T-helper 2 cell treated with Interferon-gamma antibody and Interleukin-4, amounts not matched to agents 5 μg/mL and 100 μg/mL, for 36 hours (primary cell): ENCODE results near the gene CLTB.

ENCODE experiments used
- DNase-seq: peaks from one replicate; pipeline ENCODE4 v3.0.0; 2021; ENCODE audit warnings: low spot score
- H3K27ac Mint-ChIP-seq: one replicate; pipeline ENCODE4 v1.8.0; 2021; ENCODE audit warnings: mild to moderate bottlenecking, mixed read lengths
- H3K27me3 Mint-ChIP-seq: one replicate; pipeline ENCODE4 v1.8.0; 2021; ENCODE audit warnings: low read depth, mixed read lengths
- H3K36me3 Mint-ChIP-seq: one replicate; pipeline ENCODE4 v1.8.0; 2021; ENCODE audit warnings: low read depth, mixed read lengths
- H3K4me1 Mint-ChIP-seq: one replicate; pipeline ENCODE4 v1.8.0; 2021; ENCODE audit warnings: low read depth, mixed read lengths
- H3K4me3 Mint-ChIP-seq: one replicate; pipeline ENCODE4 v1.8.0; 2022; ENCODE audit warnings: mild to moderate bottlenecking, moderate library complexity, mixed read lengths
- H3K9me3 Mint-ChIP-seq: one replicate; pipeline ENCODE4 v1.8.0; 2021; ENCODE audit warnings: mixed read lengths

CLTB gene

DNA sequence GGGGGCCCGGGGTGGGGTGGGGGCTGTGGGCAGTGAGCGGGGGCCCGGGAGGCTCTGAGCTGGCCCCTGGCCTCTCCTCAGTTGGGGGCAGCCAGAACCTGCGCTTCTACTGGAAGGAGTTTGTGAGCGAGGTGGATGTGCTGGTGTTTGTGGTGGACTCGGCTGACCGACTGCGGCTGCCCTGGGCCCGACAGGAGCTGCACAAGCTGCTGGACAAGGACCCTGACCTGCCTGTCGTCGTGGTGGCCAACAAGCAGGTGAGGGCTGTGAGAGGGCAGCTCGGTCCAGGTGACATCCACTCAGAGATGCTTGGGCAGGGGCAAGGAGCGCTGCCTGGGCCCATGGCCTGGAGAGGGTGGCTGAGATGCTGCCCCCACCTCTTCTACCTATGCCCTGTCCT, 47.6 kb downstream of the CLTB start:
- Mint-ChIP-seq H3K27me3 (no peaks in the 10 kb centered on the region), H3K4me1 (peaks cover 9% of the 10 kb centered on the region), H3K9me3 (no peaks in the 10 kb centered on the region), H3K27ac (no peak overlapping the region), H3K4me3 (no peak overlapping the region), H3K36me3 (peaks cover 8% of the 10 kb centered on the region)
- DNase-seq, result no peak

DNA sequence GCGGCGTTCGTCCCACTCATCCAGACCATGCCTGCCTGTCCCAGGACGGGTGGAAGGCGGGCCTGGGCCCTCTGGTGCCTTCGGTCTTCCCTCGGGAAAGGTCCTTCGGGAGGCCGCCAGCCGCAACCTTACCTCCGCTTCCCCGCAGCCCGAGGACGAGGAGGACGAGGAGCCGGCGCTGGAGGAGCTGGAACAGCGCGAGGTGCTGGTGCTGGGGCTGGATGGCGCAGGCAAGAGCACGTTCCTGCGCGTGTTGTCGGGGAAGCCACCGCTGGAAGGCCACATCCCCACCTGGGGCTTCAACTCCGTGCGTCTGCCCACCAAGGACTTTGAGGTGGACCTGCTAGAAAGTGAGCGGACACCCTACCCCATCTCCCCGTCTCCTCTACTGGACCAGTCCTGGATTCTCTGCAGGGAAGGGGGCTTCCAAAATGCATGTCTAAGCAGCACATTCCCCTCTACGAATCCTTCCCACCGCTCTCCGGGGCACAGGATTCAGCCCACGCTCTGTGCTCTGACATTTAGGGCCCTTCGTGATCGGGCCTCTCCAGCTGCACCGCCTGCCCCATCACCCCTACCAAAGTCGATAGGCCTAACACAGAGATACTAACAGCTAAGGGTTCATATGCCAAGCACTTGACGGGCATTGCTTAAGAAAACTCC, 50.0 kb downstream of the CLTB start:
- Mint-ChIP-seq H3K27me3 (no peaks in the 10 kb centered on the region), H3K9me3 (no peaks in the 10 kb centered on the region), H3K27ac (peak overlapping the region; percentile 28), H3K4me3 (peak overlapping the region; percentile 71), H3K36me3 (peaks cover 8% of the 10 kb centered on the region), H3K4me1 (peaks cover 21% of the 10 kb centered on the region)
- DNase-seq, result no peak

GRCh38 chr5:176365351-176366231, 50.7 kb downstream of the CLTB start, which contains the start of gene ARL10:
Gene ARL10, plus strand, starts transcription at chr5:176365487. Its CDS starts 77 bp downstream, at chr5:176365564.
- Mint-ChIP-seq H3K4me3 (peak within 1 kb of the TSS; percentile 71), H3K27me3 (no peaks in the 10 kb centered on the region), H3K27ac (no peak within 1 kb of the TSS), H3K9me3 (no peaks in the 10 kb centered on the region), H3K36me3 (peaks cover 8% of the 10 kb centered on the region), H3K4me1 (peaks cover 21% of the 10 kb centered on the region)
- DNase-seq, result peak; percentile 69

GRCh38 chr5:176364765-176365350, 51.5 kb downstream of the CLTB start:
- no peaks in the 10 kb centered on the region for H3K27me3 Mint-ChIP-seq
- H3K4me1 Mint-ChIP-seq, result peaks cover 22% of the 10 kb centered on the region
- no peaks in the 10 kb centered on the region for H3K9me3 Mint-ChIP-seq
- H3K36me3 Mint-ChIP-seq, result peaks cover 8% of the 10 kb centered on the region
- peak overlapping the region; percentile 66 for H3K4me3 Mint-ChIP-seq
- H3K27ac Mint-ChIP-seq, result no peak overlapping the region
- DNase-seq, result no peak

DNA sequence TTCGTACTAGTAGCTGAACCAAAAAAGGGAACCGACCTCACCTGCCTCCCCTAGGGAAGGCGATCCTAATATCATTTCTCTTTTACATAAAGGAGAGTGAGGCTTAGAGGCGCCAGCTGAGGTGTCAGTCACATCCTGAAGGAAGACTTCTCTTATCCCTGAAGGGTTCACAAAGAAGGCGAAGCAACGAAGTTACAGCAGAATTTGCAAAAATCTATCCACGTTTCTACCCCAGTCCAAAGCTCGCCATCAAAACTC, 54.2 kb downstream of the CLTB start:
- Mint-ChIP-seq H3K4me1 (peaks cover 21% of the 10 kb centered on the region), H3K27me3 (no peaks in the 10 kb centered on the region), H3K36me3 (peaks cover 18% of the 10 kb centered on the region), H3K4me3 (peak overlapping the region; percentile 99), H3K9me3 (no peaks in the 10 kb centered on the region), H3K27ac (peak overlapping the region; percentile 93)
- no peak for DNase-seq

DNA sequence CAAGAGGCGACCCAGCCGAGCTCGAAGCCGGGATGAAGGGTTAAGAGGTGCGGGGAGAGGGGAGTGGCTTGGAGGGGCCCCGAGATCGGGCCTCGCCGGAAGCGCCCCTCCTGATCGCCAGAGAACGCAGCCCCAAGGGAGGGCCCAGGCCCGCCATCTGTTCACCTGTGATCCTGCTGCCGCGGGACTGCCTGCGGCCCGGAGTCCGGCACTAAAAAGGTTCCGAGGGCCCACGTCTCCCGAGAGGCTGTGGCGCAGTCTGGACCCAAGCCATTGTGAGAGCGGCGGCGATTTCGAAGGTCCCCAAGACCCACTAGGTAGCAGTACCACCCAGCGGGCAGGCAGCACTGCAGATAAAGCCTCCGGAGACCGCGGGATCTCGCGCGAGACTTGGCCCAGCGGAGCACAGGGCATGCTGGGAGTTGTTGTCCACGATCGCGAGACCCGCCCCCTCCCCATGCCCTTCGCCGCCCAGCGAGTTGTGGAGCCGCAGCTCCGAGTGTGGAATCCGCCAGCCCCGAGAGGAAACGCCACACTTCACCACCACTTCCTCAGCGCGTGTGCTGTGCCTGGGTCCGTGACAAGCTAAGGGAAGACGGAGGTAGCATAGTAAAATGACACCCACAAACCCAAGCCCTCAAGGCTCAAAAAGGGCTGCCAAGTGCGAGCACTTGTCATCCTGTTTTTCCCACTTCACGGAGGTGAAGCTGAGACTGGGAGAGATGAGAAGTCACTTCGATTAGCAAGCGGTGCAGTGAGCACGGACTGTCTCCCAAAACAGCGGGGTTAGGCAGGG, 54.7 kb downstream of the CLTB start, which contains the start of gene KIAA1191:
Gene KIAA1191, minus strand, starts transcription at position 328 of the 796 bp plus-strand sequence. CDS start 2,256 bp downstream, outside the sequence.
- Mint-ChIP-seq H3K27me3 (no peaks in the 10 kb centered on the region), H3K4me3 (peak within 1 kb of the TSS; percentile 99), H3K9me3 (no peaks in the 10 kb centered on the region), H3K4me1 (peaks cover 21% of the 10 kb centered on the region), H3K36me3 (peaks cover 18% of the 10 kb centered on the region), H3K27ac (peak within 1 kb of the TSS; percentile 93)
- DNase-seq, result peak; percentile 93

DNA sequence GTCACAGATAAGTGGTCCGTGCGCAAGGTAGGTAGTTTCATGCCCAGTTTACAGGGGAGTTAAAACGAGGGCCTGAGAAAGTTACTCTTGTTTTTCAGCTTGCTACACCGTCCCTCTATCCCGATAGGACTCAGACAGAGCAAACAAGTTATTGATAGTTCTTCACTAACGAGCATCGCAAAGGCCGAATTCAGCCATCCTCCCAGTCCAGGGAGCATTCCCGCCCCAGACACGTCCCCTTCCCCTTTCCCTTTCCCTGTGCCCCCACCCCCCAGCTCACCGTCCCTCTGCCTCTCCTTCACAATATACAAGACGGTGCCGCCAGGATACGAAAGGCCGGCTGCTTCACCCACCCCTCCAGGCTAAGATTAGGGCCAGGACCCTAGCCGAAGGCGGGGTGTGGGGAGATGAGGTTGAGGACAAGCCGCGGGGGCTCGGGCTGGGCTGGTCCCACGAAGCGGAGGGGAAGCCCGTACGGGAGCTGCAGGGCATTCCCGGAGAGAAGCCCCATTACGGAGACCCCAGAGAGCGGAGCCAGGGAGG, 55.4 kb downstream of the CLTB start:
- peak overlapping the region; percentile 93 for H3K27ac Mint-ChIP-seq
- peaks cover 21% of the 10 kb centered on the region for H3K4me1 Mint-ChIP-seq
- H3K4me3 Mint-ChIP-seq, result peak overlapping the region; percentile 99
- H3K36me3 Mint-ChIP-seq, result peaks cover 21% of the 10 kb centered on the region
- DNase-seq, result no peak
- no peaks in the 10 kb centered on the region for H3K9me3 Mint-ChIP-seq
- no peaks in the 10 kb centered on the region for H3K27me3 Mint-ChIP-seq

DNA sequence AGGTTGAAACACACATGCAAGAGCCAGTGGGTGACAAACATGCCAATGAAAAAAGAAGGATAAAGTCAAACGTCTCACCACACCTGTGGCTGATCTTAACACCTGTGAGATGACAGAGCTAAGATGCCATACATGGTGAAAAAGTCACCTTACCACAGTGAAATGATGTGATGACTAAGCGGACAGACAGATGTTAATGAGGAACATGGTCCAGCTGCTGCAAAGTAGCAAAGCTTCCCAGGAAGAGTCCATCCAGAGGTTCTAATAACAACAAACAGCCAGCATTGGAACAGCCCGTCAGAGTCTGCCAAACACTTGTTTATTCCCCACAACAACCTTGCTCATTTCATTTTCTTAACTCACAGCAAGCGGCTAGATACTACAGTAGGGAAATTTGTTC, 56.7 kb downstream of the CLTB start:
- Mint-ChIP-seq H3K4me3 (peak overlapping the region; percentile 72), H3K9me3 (no peaks in the 10 kb centered on the region), H3K36me3 (peaks cover 25% of the 10 kb centered on the region), H3K27ac (peak overlapping the region; percentile 28), H3K27me3 (no peaks in the 10 kb centered on the region), H3K4me1 (peaks cover 21% of the 10 kb centered on the region)
- no peak for DNase-seq

DNA sequence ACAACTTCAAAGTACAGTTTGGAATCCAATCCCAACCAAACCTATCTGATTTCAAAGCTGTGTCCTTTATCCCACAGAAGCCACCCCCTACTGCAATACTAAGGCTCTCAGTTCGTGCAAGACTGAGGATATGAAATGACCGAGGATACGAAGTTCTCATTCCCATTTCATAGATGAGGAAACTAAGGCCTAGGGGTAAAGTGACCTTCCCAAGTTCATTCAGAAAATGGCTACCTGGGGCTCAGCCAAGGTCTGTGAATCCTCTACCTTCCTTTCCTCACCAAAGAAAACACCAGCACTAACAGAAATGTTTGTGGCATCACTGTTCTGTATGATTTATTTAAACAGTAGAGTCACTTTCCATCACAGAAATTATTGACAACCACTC, 60.2 kb downstream of the CLTB start:
- H3K4me3 Mint-ChIP-seq, result no peak overlapping the region
- DNase-seq, result no peak
- H3K36me3 Mint-ChIP-seq, result peaks cover 43% of the 10 kb centered on the region
- no peaks in the 10 kb centered on the region for H3K9me3 Mint-ChIP-seq
- H3K27me3 Mint-ChIP-seq, result no peaks in the 10 kb centered on the region
- no peak overlapping the region for H3K27ac Mint-ChIP-seq
- peaks cover 8% of the 10 kb centered on the region for H3K4me1 Mint-ChIP-seq

DNA sequence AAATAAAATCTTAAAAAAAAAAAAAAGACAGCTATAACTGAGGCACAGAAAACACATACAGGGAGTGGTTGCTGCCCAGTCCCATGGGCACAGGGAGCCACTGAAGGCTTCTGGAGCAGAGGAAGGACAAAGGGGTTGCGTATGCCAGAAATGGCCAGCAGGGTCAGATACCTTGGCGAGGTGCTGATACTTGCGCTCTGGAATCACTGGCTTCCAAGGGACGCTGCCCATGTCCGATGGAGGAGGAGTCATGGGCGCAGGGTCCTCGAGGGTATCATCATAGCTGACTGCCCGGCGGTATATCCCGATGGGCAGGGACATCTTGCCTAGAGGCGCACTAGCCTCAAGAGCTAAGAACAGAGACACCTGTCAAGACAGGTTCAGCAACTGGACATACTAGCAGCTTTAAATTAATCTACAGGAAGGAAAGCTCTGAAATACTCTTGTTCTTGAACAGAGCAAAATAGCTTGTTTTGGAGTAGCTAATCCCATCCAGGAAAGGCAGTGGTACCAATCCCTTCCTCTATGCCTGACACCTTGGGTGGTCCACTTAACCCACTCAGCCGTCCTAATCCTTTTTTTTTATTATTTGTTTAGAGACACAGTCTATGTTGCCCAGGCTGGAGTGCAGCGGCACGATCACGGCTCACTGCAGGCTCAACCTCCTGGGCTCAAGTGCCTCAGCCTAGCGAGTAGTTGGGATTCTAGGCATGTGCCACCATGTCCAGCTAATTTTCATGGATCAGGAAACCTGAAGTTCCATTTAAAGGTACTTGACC, 60.8 kb downstream of the CLTB start:
- no peak overlapping the region for H3K4me3 Mint-ChIP-seq
- peaks cover 46% of the 10 kb centered on the region for H3K36me3 Mint-ChIP-seq
- peaks cover 8% of the 10 kb centered on the region for H3K4me1 Mint-ChIP-seq
- H3K27ac Mint-ChIP-seq, result no peak overlapping the region
- no peaks in the 10 kb centered on the region for H3K9me3 Mint-ChIP-seq
- no peak for DNase-seq
- no peaks in the 10 kb centered on the region for H3K27me3 Mint-ChIP-seq

- Mint-ChIP-seq H3K36me3 (peaks cover 59% of the 10 kb centered on the region), H3K9me3 (no peaks in the 10 kb centered on the region), H3K27me3 (no peaks in the 10 kb centered on the region), H3K4me1 (peaks cover 3% of the 10 kb centered on the region), H3K4me3 (no peak overlapping the region), H3K27ac (no peak overlapping the region)
- DNase-seq, result no peak
Measured at GRCh38 chr5:176353533-176353932, 62.8 kb downstream of the CLTB start.

DNA sequence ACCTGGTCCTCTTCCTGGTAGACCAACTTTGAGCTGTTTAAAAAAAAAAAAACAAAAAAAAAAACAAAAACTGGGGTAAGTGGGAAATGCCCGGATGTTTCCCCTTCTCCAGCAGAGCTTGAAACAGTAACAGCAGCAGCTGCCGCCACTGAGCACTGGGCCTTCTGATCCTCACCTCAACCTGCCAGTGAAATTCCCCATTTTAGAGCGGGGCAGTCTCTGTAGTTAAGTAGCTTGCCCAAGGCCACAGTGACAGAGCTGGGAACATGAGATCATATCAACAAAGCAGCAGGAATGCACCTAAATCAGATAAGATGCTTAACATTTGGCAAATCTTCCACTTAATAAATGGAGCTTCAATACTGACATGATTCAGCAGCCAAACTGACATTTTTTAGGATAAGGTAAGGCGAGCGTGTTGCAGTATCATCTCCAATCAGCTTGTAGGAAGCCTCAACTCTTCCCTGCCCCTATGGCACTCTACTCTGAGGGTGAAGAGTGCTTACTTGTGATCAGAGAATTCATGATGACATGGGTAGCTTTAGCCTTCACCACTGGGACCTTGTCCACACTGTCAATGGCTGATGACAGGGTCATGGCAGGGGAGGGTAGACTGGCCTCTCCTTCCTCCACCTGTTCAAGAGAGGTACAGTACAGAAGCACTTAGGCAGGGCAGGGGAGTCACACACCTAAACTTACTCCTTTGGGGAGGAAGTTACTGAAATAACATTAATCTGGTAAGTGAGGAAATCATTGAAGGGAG, 64.0 kb downstream of the CLTB start:
- H3K9me3 Mint-ChIP-seq, result no peaks in the 10 kb centered on the region
- H3K27ac Mint-ChIP-seq, result no peak overlapping the region
- peaks cover 61% of the 10 kb centered on the region for H3K36me3 Mint-ChIP-seq
- H3K4me3 Mint-ChIP-seq, result no peak overlapping the region
- H3K27me3 Mint-ChIP-seq, result no peaks in the 10 kb centered on the region
- no peak for DNase-seq
- no peaks in the 10 kb centered on the region for H3K4me1 Mint-ChIP-seq
